CD1c-positive myeloid dendritic cell (primary cell): ENCODE measurements around the gene EEF1E1.
A peak's percentile ranks its signal among the peaks of the same experiment; 100 is the strongest.

Experiments
- DNase-seq: peaks from one replicate; pipeline ENCODE4 v3.0.0-alpha.2; 2016; ENCODE audit errors: extremely low spot score

The EEF1E1 gene

GRCh38 chr6:8087870-8088754 lies 14.2 kb downstream of the EEF1E1 start:
- peak; percentile 53 for DNase-seq

- no peak for DNase-seq
These were observed 15.5 kb downstream of the EEF1E1 start for GRCh38 chr6:8086755-8087306.

- DNase-seq = peak; percentile 60
These were observed 17.3 kb downstream of the EEF1E1 start for GRCh38 chr6:8085053-8085511.

- no peak for DNase-seq
These were observed 17.8 kb downstream of the EEF1E1 start for GRCh38 chr6:8084586-8084985.

DNA sequence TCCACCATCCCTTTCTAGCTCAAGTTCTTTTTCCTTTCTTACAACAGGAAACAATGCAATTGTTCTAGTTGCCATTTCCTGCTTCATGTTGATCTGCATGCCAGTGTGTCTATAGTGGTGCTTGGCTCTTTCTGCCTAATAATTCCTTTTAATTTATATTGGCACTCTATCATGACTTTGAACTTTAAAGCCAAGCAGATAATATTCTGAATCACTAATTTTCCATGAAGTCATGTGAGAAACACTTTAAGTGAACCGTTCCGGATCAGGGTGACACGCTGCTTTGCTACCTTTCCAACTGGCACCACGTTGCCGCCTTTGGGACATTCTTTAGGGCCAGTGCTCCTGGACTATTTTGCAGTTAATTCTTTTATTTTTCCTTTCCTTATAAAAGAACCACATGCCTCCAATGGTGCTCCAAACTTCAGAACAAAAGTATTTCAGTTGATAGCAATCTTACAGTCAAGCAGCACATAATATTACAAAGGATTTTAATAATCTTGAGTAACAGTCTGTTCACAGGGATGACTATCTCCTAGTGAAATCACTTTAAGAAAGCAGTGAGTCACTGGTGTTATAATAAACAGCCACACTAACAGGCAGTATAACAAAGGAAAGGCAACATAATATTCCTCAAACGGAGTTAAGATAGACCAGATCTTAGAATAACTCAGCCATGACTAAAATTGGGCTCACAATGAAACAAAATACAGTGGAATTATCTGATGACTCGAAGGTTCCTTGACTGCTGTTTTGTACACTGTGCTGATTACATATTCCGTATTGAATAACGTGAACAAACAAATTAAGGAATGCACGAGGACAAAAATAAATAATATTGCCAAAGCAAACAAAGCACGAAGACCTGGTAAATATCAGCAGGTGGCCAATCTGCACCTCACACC lies 19.1 kb downstream of the EEF1E1 start:
- DNase-seq = peak; percentile 26

DNA sequence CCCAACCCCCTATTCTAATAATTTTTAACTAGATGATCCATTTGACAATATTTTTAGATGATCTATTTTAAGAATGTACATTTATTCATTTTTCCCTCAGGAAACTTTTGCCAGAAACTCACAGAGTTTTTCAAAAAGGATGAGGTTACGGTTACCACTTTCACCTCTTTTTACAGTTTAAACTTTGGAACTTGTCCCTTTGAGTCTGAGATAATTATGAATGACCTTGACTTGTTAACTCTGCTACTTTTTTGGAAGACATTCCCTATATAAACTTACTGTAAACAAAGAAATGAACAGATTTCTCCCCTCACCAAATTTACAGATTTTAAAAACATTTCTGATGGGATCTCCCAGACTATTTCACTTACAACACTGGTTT lies 19.8 kb downstream of the EEF1E1 start:
- no peak for DNase-seq

- peak; percentile 86 for DNase-seq
These were observed 21.8 kb downstream of the EEF1E1 start for GRCh38 chr6:8080362-8081151.

GRCh38 chr6:8079126-8079525 lies 23.2 kb downstream of the EEF1E1 start:
- no peak for DNase-seq

- no peak for DNase-seq
These were observed 24.4 kb downstream of the EEF1E1 start for GRCh38 chr6:8077991-8078390.

GRCh38 chr6:8075704-8076103 lies 26.6 kb downstream of the EEF1E1 start:
- DNase-seq = no peak

- peak; percentile 51 for DNase-seq
These were observed 27.2 kb downstream of the EEF1E1 start for GRCh38 chr6:8075185-8075584.

GRCh38 chr6:8074213-8074612 lies 28.1 kb downstream of the EEF1E1 start:
- no peak for DNase-seq

GRCh38 chr6:8073758-8074157 lies 28.6 kb downstream of the EEF1E1 start:
- DNase-seq = no peak

DNA sequence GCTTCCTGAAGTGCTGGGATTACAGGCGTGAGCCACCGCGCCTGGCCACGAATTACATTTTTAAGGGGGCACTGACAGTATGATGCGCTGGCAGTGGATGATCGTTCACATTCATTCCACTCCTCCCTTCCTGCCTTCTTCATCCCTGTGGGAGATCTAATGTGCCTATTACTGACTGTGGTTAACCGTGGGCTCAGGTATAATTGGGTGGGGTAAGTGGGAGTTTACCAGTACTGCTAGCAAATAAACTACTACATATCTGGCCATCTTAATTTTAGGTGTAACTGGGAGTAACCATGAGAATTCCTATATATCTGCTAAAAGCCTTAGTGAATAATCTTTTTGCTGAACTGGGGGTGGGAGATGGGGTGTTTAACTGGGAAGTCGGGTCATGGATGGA lies 31.6 kb downstream of the EEF1E1 start:
- no peak for DNase-seq

DNA sequence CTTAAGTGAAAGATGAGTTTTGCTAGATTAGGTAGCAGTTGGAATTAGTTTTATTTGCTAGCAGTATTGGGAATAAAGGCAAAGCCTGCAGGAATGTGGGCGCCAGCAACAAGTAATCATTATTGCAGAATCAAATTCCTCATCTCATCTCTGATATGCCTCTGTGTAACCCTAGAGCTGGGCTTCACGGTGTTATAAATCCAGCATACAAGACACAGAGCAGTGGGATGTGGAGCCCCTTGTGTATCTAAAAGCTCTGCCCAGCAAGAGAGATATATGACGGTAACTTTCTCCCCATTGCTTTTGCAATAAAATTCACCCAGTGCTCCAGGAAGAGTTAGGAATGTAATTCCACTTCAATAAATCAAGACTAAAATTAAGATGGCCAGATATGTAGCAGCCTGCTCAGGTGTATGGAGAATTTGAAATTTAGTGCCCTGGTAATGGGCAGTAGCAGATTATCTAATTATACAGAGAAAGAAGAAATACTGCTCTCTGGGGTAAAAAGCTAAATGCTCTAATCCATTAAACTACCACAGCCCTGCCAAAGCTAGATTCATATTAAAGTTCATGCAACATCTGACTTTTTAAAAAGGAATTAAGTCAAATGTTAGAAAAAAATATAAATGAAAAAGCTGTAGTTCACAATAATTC lies 32.6 kb downstream of the EEF1E1 start:
- DNase-seq = no peak

DNA sequence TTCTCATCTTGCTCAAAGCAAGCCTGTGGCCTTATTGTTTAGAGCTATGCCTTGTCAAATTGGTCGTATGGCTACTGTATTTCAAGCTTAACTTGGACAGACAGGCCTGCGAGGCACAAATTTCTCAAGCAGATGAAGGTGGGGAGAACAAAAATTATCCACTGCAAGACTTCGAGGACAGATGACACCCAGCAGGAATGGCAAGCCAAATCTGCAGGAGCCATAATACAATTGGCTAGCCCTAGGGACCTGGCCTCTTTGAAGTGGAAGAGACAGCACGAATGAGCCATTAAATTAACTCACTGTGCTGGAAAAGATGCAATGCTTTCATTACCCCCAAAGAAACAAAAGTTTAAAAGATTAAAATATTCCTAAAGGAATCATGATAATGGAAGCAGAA lies 33.2 kb downstream of the EEF1E1 start:
- no peak for DNase-seq

DNA sequence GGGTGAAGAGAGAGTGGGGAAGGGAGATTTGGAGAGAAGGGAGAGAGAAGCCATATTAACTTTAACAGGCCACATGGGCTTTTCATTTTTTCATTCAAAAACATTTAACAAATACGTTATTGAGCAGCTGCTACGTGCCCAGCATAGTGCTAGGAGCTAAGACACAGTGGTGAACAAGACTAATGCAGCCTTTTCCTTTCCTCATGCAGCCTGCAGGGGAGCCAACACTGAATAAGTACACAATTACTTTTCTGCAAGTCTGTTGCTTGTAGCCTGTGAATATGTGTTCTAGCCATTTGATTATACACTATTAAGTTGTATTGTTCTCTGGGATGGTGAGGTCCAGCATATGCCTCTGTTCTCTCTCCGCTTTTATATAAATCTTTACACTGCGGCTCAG lies 36.2 kb downstream of the EEF1E1 start:
- DNase-seq = no peak

- DNase-seq = peak; percentile 59
These were observed 36.8 kb downstream of the EEF1E1 start for GRCh38 chr6:8065519-8065911.

DNA sequence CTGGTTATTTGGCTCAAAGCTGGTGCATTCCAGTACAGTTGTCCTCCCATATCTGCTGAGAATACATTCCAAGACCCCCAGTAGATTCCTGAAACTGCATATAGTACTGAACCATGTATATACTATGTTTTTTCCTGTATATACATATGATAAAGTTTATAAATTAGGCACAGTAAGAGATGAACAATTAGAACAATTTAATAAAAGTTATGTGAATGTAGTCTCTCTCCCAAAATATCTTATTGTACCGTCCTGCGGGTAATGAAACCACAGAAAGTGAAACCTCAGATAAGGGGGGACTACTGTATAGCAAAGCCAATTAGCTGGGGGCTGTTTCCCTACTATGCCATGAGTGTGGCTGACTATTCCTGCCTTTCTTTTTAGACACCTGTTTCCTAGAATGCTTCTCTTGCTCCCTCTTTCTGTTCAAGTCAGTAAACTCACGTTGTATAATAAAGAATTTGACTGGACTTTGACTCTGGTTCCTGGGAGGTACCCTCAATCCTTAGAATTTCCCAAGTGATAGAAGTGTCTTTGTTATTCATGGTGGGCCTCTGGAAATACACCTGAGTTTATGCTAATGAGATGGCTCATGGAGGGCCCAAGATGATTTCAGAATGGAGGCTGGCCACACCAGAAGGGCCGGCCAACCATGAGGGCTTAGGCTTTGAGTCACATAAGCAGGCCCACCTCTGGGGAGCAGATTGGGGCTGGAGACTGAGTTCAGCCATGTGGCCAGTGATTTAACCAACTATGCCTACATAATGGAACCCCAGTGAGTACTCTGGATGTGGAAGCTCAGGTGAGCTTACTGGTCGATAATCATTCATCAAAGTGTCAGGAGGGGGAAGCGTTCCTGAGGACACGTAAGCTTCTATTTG lies 37.5 kb downstream of the EEF1E1 start:
- no peak for DNase-seq
